ENCODE measurements around the gene KRTAP10-2. TPM values are rescaled to one million over a fixed set of nuclear protein-coding genes. Genes with fewer than 3 reads are reported as not detected.
A peak's percentile ranks its signal among the peaks of the same experiment; 100 is the strongest.

The KRTAP10-2 gene
- total RNA-seq, 3 donors from 2014 or later: not detected

DNA sequence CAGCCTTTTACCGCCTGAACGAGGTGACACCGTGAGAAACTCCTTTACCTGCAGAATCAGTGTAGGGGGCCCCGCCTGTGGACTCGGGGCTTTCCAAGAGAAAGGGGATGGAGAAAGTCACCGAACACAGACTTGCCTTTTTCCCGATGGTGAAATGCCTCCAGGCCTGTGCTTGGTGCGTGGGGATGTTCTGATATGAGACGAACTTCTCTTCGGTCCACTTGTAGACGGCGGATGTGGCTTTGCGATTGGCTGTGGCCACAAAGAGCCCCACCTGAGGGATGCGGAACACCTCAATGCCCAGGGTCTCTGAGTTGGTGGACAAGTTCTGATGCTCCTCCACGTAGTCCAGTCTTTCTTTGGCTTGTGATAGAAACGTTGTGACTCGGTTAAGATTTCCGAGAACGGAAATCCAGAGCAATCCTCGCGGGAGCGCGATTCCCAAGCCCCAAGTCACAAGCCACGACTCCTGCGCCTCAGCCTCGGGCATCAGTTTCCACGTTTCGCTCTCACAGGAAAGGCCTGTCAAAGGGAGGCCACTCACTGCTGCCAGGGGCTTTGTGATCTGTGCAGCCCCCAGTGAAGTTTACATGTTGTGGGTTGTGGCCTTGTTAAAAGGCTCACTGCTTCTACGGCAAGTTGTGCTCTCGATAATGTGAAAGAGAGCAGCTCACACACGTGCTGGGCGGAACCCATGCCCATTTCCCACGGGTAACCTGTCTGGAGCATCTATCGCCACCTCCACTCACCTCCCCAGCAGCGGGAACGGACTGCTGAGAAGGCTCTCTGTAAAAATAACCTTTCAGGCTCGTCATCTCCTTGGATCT is 23.9 kb downstream of the KRTAP10-2 start:
- Histone ChIP-seq H3K36me3 (no peaks in the 10 kb centered on the region), H3K27ac (no peak overlapping the region), H3K9me3 (no peaks in the 10 kb centered on the region), H3K4me3 (no peak overlapping the region), H3K4me1 (no peaks in the 10 kb centered on the region), H3K27me3 (peaks cover 0 to 17% of the 10 kb centered on the region in 2 donors)
- intact Hi-C loops (cut with DNase I; ENCODE audit: low total_unique reads): loop anchor here (10.0 kb wide), 1 partner anchor 147 kb away; no protein-coding TSS in a partner anchor
- DNase-seq (ENCODE audit: low spot score in 2 of 2): peak in 1 of 2 donors; percentile 42
- TF ChIP-seq POLR2A (IDR thresholded peaks at IDR 0.05) (no peak), CTCF (IDR thresholded peaks at IDR 0.05) (no peak), POLR2AphosphoS5 (IDR thresholded peaks at IDR 0.05) (no peak)

DNA sequence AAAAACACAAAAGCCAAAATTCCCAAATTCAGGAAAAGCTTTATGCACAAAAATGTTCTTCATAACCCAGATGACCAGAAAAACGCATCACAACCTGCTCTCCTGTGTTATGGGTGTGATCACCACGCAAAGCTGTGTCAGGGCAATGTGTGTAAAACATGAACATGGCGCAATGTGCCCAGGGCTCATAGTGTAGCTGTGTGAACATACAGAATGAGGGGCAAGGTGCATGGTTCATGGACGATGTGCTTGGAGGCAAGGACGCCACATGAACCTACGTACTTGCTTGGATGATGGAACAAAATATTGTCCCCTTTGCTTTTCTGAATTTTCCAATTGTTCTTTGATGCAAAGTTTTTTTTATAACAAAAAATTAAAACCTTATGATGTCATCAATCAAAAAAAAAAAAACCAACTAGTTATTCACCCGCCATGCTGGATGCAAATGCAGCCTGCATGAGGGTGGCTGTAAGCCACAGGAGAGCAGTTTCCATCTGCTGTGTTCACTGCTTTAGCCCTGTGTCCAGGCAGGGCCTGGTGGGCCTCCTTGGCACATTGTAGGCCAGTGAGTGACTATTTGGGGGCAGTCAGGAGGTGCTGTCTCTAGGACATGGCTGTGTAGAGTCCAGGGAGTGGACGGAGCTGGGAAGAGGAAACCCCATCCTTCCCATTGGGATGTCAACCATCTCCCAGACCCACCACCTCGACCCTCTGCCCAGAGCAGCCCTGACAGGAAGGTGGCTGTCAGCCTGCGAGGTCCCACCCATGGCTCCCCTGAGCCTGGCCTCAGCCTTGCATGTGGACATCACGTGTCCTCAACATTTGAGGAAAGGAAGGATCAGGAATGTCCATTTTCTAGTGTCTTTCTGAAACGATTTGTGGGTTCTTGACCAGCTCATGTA is 25.0 kb downstream of the KRTAP10-2 start:
- no peaks in the 10 kb centered on the region for H3K36me3 ChIP-seq
- H3K4me3 ChIP-seq: no peak overlapping the region
- intact Hi-C loops (cut with DNase I; ENCODE audit: low total_unique reads): loop anchor here (10.0 kb wide), 1 partner anchor 148 kb away; no protein-coding TSS in a partner anchor
- DNase-seq (ENCODE audit: low spot score in 2 of 2): peak in 1 of 2 donors; percentile 37
- no peaks in the 10 kb centered on the region for H3K9me3 ChIP-seq
- H3K27ac ChIP-seq: no peak overlapping the region
- TF ChIP-seq POLR2AphosphoS5 (IDR thresholded peaks at IDR 0.05) (no peak), CTCF (IDR thresholded peaks at IDR 0.05) (no peak), POLR2A (IDR thresholded peaks at IDR 0.05) (no peak)
- no peaks in the 10 kb centered on the region for H3K4me1 ChIP-seq
- peaks cover 0 to 8% of the 10 kb centered on the region in 2 donors for H3K27me3 ChIP-seq

DNA sequence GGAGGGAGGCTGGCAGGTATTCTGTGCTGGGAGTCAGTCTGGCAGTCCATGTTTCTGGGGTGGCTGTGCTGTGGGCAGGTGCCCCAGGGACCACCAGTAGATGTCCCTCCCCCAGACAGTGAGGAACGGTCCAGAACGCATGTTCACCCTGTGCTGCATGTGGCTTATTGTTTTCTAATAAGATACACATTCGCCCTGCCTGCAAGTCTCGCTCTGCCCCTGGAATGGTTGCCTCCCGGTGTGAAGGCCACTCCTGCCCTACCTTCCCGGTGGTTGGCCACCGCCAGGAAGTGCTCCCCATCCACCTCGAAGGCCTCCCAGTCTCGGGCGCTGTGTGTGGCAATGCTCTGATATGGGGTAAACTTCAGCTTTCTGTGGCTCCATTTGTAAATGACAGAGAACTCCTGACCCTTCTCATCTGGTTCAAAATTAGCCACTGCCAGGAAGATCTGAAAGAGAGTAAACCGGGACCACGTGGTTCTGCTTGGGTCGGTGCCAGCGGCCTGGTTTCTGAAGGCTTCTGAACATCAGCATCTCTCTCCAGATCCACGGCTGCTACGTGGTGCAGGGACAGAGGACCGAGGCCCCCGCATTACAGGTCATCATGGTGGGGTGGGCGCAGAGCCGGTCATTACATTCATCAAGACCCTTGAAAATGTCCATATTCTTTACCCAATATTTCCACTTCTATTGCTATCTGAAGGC is 25.8 kb downstream of the KRTAP10-2 start:
- no peaks in the 10 kb centered on the region for H3K9me3 ChIP-seq
- H3K4me1 ChIP-seq: no peaks in the 10 kb centered on the region
- intact Hi-C loops (cut with DNase I; ENCODE audit: low total_unique reads): loop anchor here (10.0 kb wide), 1 partner anchor 149 kb away; no protein-coding TSS in a partner anchor
- peak in 1 of 2 donors; percentile 48 for DNase-seq (ENCODE audit: low spot score in 2 of 2)
- H3K4me3 ChIP-seq: no peak overlapping the region
- H3K27ac ChIP-seq: no peak overlapping the region
- TF ChIP-seq POLR2A (IDR thresholded peaks at IDR 0.05): no peak
- TF ChIP-seq CTCF (IDR thresholded peaks at IDR 0.05): no peak
- TF ChIP-seq POLR2AphosphoS5 (IDR thresholded peaks at IDR 0.05): no peak
- H3K36me3 ChIP-seq: no peaks in the 10 kb centered on the region
- H3K27me3 ChIP-seq: peaks cover 0 to 11% of the 10 kb centered on the region in 2 donors

DNA sequence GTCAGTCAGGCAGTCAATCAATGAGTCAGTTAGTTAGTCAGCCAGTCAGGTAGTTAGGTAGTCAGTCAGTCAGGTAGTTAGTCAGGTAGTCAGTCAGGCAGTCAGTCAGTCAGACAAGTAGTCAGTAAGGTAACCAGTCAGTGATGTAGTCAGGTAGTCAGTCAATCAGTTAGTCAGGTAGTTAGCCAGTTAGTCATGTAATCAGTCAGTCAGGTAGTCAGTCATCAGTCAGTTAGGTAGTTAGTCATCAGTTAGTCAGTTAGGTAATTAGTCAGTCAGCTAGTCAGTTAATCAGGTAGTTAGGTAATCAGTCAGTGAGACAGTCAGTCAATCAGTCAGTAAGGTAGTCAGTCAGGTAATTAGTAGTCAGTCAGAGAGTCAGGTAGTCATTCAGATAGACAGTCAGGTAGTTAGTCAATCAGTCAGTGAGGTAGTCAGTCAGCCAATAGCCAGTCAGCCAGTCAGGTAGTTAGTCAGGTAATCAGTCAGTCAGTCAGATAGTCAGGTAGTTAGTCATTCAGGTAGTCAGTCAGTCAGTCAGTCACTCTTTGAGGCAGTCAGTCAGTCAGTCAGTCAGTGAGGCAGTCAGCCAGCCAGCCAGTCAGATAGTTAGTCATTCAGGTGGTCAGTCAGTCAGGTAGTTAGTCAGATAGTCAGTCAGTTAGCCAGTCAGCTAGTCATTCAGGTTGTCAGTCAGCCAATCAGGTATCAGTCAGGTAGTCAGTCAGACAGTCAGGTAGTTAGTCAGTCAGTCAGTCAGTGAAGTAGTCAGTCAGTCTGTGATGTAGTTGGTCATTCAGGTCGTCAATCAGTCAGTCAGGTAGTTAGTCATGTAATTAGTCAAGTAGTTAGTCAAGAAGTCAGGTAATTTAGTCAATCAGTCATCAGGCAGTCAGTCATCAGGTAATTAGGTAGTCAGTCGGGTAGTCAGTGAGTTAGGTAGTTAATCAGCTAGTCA is 26.6 kb downstream of the KRTAP10-2 start:
- no peaks in the 10 kb centered on the region for H3K36me3 ChIP-seq
- H3K27ac ChIP-seq: no peak overlapping the region
- no peaks in the 10 kb centered on the region for H3K9me3 ChIP-seq
- H3K27me3 ChIP-seq: peaks cover 0 to 12% of the 10 kb centered on the region in 2 donors
- TF ChIP-seq POLR2A (IDR thresholded peaks at IDR 0.05) (no peak), POLR2AphosphoS5 (IDR thresholded peaks at IDR 0.05) (no peak), CTCF (IDR thresholded peaks at IDR 0.05) (no peak)
- peak in 1 of 2 donors; percentile 20 for DNase-seq (ENCODE audit: low spot score in 2 of 2)
- no peaks in the 10 kb centered on the region for H3K4me1 ChIP-seq
- intact Hi-C loops (cut with DNase I; ENCODE audit: low total_unique reads): loop anchor here (10.0 kb wide), 1 partner anchor 150 kb away; no protein-coding TSS in a partner anchor
- no peak overlapping the region for H3K4me3 ChIP-seq

Measured in breast epithelium (tissue), 4 donors.